SK-N-SH (cell line): ENCODE results near the gene AGPAT3. TPM values are rescaled to one million over a fixed set of nuclear protein-coding genes. Genes with fewer than 3 reads are reported as not detected.

ENCODE experiments used
- CTCF ChIA-PET: fragments of 300-600, 350-600 bp; formaldehyde crosslinking; extraction: SDS; loops from one replicate; lab custom pipeline; 2021; lab: Yijun Ruan, JAX
- POLR2A ChIA-PET: fragments of 350-600 bp; sonication (Branson Sonifier 250); formaldehyde crosslinking; extraction: SDS; loops from one replicate; lab custom pipeline; 2020; ENCODE audit warnings: antibody characterized with exemption, inconsistent platforms; lab: Yijun Ruan, JAX
- DNase-seq: peaks from one replicate; pipeline ENCODE4 v3.0.0; 2012
- H2AFZ ChIP-seq: fragments of 200-600 bp; sonication (generic); 2 replicates; pipeline ENCODE4 v1.8.1; 2016; ENCODE audit warnings: antibody characterized with exemption, mild to moderate bottlenecking, low read depth
- H3F3A ChIP-seq: fragments of 200-600 bp; sonication (generic); replicated peaks from 2 replicates; pipeline ENCODE3; 2016; ENCODE audit warnings: antibody characterized with exemption, mild to moderate bottlenecking; ENCODE audit not compliant: insufficient read depth
- H3K27ac ChIP-seq, 2 experiments: fragments of 200-500 bp in 1 of 2; fragments of 200-600 bp in 1 of 2; sonication (Bioruptor generic) in 1 of 2; sonication (generic), shearing (Covaris generic) in 1 of 2; 2 replicates each; pipeline versions ENCODE4 v1.5.1 to v1.6.1; 2014 to 2016; ENCODE audit warnings: low read depth in 2 of 2, inconsistent platforms in 1 of 2, low read length in 1 of 2, mild to moderate bottlenecking in 1 of 2, mixed read lengths in 1 of 2
- H3K27me3 ChIP-seq: fragments of 200-600 bp; sonication (generic), shearing (Covaris generic); 2 replicates; pipeline ENCODE4 v1.6.1; 2016; ENCODE audit warnings: mixed run types; ENCODE audit not compliant: insufficient read depth
- H3K36me3 ChIP-seq, 2 experiments: fragments of 200-500 bp in 1 of 2; fragments of 200-600 bp in 1 of 2; sonication (Bioruptor generic) in 1 of 2; sonication (generic) in 1 of 2; replicated peaks in 1 of 2; 2 replicates each; pipeline versions ENCODE3 to v1.5.1; 2014 to 2016; ENCODE audit warnings: low read length in 1 of 2, mild to moderate bottlenecking in 1 of 2; ENCODE audit not compliant: insufficient read depth in 2 of 2, control insufficient read depth in 1 of 2
- H3K4me1 ChIP-seq, 2 experiments: fragments of 200-500 bp in 1 of 2; fragments of 200-600 bp in 1 of 2; sonication (Bioruptor generic) in 1 of 2; sonication (generic), shearing (Covaris generic) in 1 of 2; 2 replicates each; pipeline versions ENCODE4 v1.5.1 to v1.6.1; 2014 to 2016; ENCODE audit warnings: low read depth in 1 of 2, low read length in 1 of 2, mixed run types in 1 of 2; ENCODE audit not compliant: insufficient read depth in 2 of 2, control insufficient read depth in 1 of 2
- H3K4me2 ChIP-seq: fragments of 200-600 bp; sonication (generic), shearing (Covaris generic); 2 replicates; pipeline ENCODE4 v1.6.1; 2017; ENCODE audit warnings: mixed run types
- H3K4me3 ChIP-seq, 2 experiments: fragments of 200-500 bp in 1 of 2; fragments of 200-600 bp in 1 of 2; sonication (Bioruptor generic) in 1 of 2; sonication (generic), shearing (Covaris generic) in 1 of 2; 2 replicates each; pipeline versions ENCODE4 v1.5.1 to v1.8.1; 2014 to 2016; ENCODE audit warnings: low read depth in 2 of 2, inconsistent platforms in 1 of 2, low read length in 1 of 2, mild to moderate bottlenecking in 1 of 2, mixed read lengths in 1 of 2, moderate library complexity in 1 of 2
- H3K79me2 ChIP-seq: fragments of 200-600 bp; sonication (generic); 2 replicates; pipeline ENCODE4 v1.8.1; 2017; ENCODE audit warnings: mild to moderate bottlenecking; ENCODE audit not compliant: insufficient read depth
- H3K9ac ChIP-seq: fragments of 200-600 bp; sonication (generic); 2 replicates; pipeline ENCODE4 v1.6.1; 2017; ENCODE audit warnings: mixed run types
- H3K9me2 ChIP-seq: fragments of 200-600 bp; sonication (generic); 2 replicates; pipeline ENCODE4 v1.6.1; 2017; ENCODE audit warnings: mixed run types
- H3K9me3 ChIP-seq: fragments of 200-600 bp; sonication (generic); 2 replicates; pipeline ENCODE4 v1.6.1; 2017; ENCODE audit warnings: mixed run types, mild to moderate bottlenecking, moderate library complexity
- H4K20me1 ChIP-seq: fragments of 200-600 bp; sonication (generic); 2 replicates; pipeline ENCODE4 v1.6.1; 2017; ENCODE audit warnings: mild to moderate bottlenecking, mixed run types; ENCODE audit not compliant: insufficient read depth
- CHD2 ChIP-seq: fragments of 150-350 bp; IDR thresholded peaks from 2 replicates; pipeline ENCODE4 v1.6.1; 2018; ENCODE audit warnings: low read length; ENCODE audit not compliant: partially characterized antibody
- EP300 ChIP-seq, 2 experiments: IDR thresholded peaks; 2 replicates each; pipeline versions ENCODE4 v1.4.0 to v1.6.1; 2012; ENCODE audit warnings: borderline replicate concordance in 1 of 2, low read depth in 1 of 2, low read length in 1 of 2
- EZH2phosphoT487 ChIP-seq: fragments of 200-600 bp; sonication (generic); IDR thresholded peaks from 2 replicates; pipeline ENCODE4 v1.6.1; 2017; ENCODE audit warnings: low read depth, mixed run types, mild to moderate bottlenecking, antibody characterized with exemption, moderate library complexity, borderline replicate concordance
- FOXJ3 ChIP-seq: sonication (generic); formaldehyde crosslinking; IDR thresholded peaks from 2 replicates; pipeline ENCODE4 v1.5.1; 2020; ENCODE audit warnings: mild to moderate bottlenecking, missing genetic modification reagents
- GABPA ChIP-seq: IDR thresholded peaks from 2 replicates; pipeline ENCODE4 v1.4.0; 2012; ENCODE audit warnings: low read depth, mild to moderate bottlenecking
- MXI1 ChIP-seq: IDR thresholded peaks from 2 replicates; pipeline ENCODE4 v1.6.1; 2012; ENCODE audit warnings: mild to moderate bottlenecking, low read depth, low read length, improper control_type of control experiment
- POLR2AphosphoS5 ChIP-seq: IDR thresholded peaks from 2 replicates; pipeline ENCODE4 v1.6.1; 2012; ENCODE audit warnings: low read depth, low read length
- RFX5 ChIP-seq: IDR thresholded peaks from 2 replicates; pipeline ENCODE4 v1.6.1; 2012; ENCODE audit warnings: mild to moderate bottlenecking, improper control_type of control experiment, low read length
- RXRA ChIP-seq: IDR thresholded peaks from 2 replicates; pipeline ENCODE4 v1.4.0; 2012; ENCODE audit warnings: low read depth, mild to moderate bottlenecking, borderline replicate concordance
- TAF1 ChIP-seq: IDR thresholded peaks from 2 replicates; pipeline ENCODE4 v1.6.1; 2012; ENCODE audit warnings: low read depth, mild to moderate bottlenecking, low read length, moderate library complexity, borderline replicate concordance
- TEAD4 ChIP-seq: IDR thresholded peaks from 2 replicates; pipeline ENCODE4 v1.4.0; 2012; ENCODE audit warnings: mild to moderate bottlenecking, borderline replicate concordance; ENCODE audit not compliant: insufficient read depth
- WGBS: methylation state at CpG from one replicate; pipeline ENCODE4 v1.1.6; 2017; ENCODE audit warnings: low lambda C conversion rate; 5-methylcytosine and 5-hydroxymethylcytosine counted together
- polyA plus RNA-seq, 3 experiments: library from polyadenylated mRNA; depleted of rRNA; stranded (reverse); fragments of >200 nt; gene quantifications; 2 replicates each; pipeline ENCODE4 v1.2.3, GENCODE V29; 2012
- TF ChIP-seq, protein P1 (sequence below): IDR thresholded peaks from 2 replicates; pipeline ENCODE4; 2012
- TF ChIP-seq, protein P2 (sequence below): IDR thresholded peaks from 2 replicates; pipeline ENCODE4 v1.4.0; 2012; ENCODE audit warnings: low read depth, borderline replicate concordance
- TF ChIP-seq, protein P3 (sequence below): fragments of 150-350 bp; IDR thresholded peaks from 2 replicates; pipeline ENCODE4 v1.6.1; 2016; ENCODE audit warnings: mild to moderate bottlenecking, low read depth, low read length
- TF ChIP-seq, protein P4 (sequence below): fragments of 150-350 bp; IDR thresholded peaks from 2 replicates; pipeline ENCODE4 v1.6.1; 2017; ENCODE audit warnings: antibody characterized with exemption, low read length, low read depth, borderline replicate concordance

AGPAT3 gene
- polyA plus RNA-seq, 1 of the 3 experiments (the other 2 are of a cell fraction): 35.3 TPM

DNA sequence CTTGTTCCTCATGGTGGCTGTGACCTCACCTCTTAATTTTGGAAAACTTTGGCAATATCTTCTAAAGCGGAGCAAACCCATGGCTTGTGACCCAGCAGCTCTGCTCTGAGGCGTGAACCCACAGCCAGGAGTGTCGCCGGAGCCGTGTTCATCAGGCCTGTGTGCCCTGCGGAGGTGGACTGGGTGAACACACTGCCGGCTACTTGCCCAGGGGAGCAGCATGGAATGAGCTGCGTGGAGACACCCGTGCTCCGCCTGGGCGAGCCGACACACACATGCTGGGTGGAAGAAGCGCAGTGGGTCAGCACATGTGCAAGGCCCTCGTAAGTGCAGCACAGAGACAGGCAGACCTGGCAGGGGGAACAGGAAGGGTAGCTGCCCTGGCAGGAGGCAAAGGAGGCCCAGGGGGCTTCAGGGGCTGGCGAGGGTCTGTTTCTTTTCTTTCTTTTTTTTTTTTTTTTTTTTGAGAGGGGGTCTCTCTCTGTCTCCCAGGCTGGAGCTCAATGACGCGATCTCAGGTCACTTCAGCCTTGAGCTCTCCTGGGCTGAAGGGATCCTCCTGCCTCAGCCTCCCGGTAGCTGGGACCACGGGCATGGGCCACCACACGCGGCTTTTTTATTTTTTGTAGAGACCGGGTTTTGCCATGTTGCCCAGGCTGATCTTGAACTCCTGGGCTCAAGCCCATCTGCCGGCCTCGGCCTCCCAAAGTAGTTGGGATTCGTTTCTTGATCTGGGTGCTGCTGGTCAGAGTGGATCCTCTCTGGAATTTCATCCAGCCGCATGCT is 41.8 kb downstream of the AGPAT3 start:
- Histone ChIP-seq H2AFZ (no peak overlapping the region), H3K4me2 (no peak overlapping the region), H3K4me3 (no peak overlapping the region), H3K79me2 (peaks cover 31% of the 10 kb centered on the region), H4K20me1 (0 out of 2 replicates have a peak, but pooled peaks cover 15% of the 10 kb centered on the region), H3K9ac (no peak overlapping the region), H3K9me2 (no peaks in the 10 kb centered on the region), H3K27me3 (no peaks in the 10 kb centered on the region), H3F3A (no peaks in the 10 kb centered on the region), H3K9me3 (no peaks in the 10 kb centered on the region), H3K27ac (no peak overlapping the region), H3K36me3 (peaks cover 5 to 7% of the 10 kb centered on the region in 2 experiments), H3K4me1 (peaks cover 0 to 13% of the 10 kb centered on the region in 2 experiments; a peak in 1 of 4 replicates)
- CTCF ChIA-PET: interaction anchor here (1.3 kb wide), 1 partner anchor 34 kb away, joined by 3 read pairs; no protein-coding TSS in a partner anchor
- POLR2A ChIA-PET: no interaction called here
- no peak for DNase-seq
- WGBS: 97% methylated on average over 17 of the region's 26 CpGs
- TF ChIP-seq, protein P1, sequence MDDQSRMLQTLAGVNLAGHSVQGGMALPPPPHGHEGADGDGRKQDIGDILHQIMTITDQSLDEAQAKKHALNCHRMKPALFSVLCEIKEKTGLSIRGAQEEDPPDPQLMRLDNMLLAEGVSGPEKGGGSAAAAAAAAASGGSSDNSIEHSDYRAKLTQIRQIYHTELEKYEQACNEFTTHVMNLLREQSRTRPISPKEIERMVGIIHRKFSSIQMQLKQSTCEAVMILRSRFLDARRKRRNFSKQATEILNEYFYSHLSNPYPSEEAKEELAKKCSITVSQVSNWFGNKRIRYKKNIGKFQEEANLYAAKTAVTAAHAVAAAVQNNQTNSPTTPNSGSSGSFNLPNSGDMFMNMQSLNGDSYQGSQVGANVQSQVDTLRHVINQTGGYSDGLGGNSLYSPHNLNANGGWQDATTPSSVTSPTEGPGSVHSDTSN: no peak
- TF ChIP-seq, protein P2, sequence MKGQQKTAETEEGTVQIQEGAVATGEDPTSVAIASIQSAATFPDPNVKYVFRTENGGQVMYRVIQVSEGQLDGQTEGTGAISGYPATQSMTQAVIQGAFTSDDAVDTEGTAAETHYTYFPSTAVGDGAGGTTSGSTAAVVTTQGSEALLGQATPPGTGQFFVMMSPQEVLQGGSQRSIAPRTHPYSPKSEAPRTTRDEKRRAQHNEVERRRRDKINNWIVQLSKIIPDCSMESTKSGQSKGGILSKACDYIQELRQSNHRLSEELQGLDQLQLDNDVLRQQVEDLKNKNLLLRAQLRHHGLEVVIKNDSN: no peak
- TF ChIP-seq, protein P3, sequence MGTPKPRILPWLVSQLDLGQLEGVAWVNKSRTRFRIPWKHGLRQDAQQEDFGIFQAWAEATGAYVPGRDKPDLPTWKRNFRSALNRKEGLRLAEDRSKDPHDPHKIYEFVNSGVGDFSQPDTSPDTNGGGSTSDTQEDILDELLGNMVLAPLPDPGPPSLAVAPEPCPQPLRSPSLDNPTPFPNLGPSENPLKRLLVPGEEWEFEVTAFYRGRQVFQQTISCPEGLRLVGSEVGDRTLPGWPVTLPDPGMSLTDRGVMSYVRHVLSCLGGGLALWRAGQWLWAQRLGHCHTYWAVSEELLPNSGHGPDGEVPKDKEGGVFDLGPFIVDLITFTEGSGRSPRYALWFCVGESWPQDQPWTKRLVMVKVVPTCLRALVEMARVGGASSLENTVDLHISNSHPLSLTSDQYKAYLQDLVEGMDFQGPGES: no peak
- TF ChIP-seq GABPA (no peak), EP300 (IDR thresholded peaks at IDR 0.05; ENCODE audit: borderline replicate concordance in 1 of 2, low read depth in 1 of 2, low read length in 1 of 2) (no peak), FOXJ3 (CRISPR knock-in tag) (no peak), TAF1 (no peak), RXRA (no peak), TEAD4 (no peak), MXI1 (no peak), CHD2 (no peak), POLR2AphosphoS5 (no peak)

DNA sequence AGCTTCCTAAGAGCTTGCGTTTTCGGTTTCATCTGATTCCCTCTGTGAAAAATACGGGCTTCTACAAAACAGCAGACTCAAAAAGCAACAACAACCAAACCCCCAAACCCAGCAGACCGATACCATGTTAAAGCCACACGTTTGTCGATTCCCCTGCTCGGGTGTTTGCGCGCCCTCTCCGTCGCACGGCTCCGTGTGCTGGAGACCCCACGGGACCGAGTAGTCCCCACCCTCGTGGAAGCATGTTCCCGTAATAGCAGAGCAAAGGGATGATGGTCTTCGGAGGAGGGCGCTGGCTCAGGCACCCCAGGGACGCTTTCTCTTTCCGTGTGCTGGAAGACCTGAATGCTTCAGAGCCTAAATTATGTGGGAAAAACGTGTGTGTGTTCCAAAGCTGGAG is 42.7 kb downstream of the AGPAT3 start:
- H3K4me3 ChIP-seq: no peak overlapping the region
- no peak overlapping the region for H3K27ac ChIP-seq
- no peaks in the 10 kb centered on the region for H3K27me3 ChIP-seq
- peaks cover 35% of the 10 kb centered on the region for H3K79me2 ChIP-seq
- H2AFZ ChIP-seq: no peak overlapping the region
- peaks cover 0 to 13% of the 10 kb centered on the region in 2 experiments; a peak in 1 of 4 replicates for H3K4me1 ChIP-seq
- no peak overlapping the region for H3K4me2 ChIP-seq
- H3F3A ChIP-seq: no peaks in the 10 kb centered on the region
- POLR2A ChIA-PET: no interaction called here
- H3K9me2 ChIP-seq: no peaks in the 10 kb centered on the region
- H3K9ac ChIP-seq: no peak overlapping the region
- peaks cover 5 to 7% of the 10 kb centered on the region in 2 experiments for H3K36me3 ChIP-seq
- DNase-seq: no peak
- CTCF ChIA-PET: interaction anchor here (1.3 kb wide), 1 partner anchor 33 kb away, joined by 3 read pairs; no protein-coding TSS in a partner anchor
- WGBS: 89% methylated on average over 22 of the region's 22 CpGs
- no peak for TF ChIP-seq RFX5
- TF ChIP-seq, protein P4, sequence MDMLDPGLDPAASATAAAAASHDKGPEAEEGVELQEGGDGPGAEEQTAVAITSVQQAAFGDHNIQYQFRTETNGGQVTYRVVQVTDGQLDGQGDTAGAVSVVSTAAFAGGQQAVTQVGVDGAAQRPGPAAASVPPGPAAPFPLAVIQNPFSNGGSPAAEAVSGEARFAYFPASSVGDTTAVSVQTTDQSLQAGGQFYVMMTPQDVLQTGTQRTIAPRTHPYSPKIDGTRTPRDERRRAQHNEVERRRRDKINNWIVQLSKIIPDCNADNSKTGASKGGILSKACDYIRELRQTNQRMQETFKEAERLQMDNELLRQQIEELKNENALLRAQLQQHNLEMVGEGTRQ: no peak
- TF ChIP-seq EZH2phosphoT487: no peak
- no peak for TF ChIP-seq TAF1
- TF ChIP-seq, protein P1: no peak
- 0 out of 2 replicates have a peak, but pooled peaks cover 15% of the 10 kb centered on the region for H4K20me1 ChIP-seq
- no peaks in the 10 kb centered on the region for H3K9me3 ChIP-seq
